Osteocyte (in vitro differentiated cells): ENCODE results near the gene NRBP1. TPM values are rescaled to one million over a fixed set of nuclear protein-coding genes. Genes with fewer than 3 reads are reported as not detected.

Experiments used
- DNase-seq: peaks from one replicate; pipeline ENCODE4 v3.0.0; 2021; ENCODE audit warnings: mixed read lengths; ENCODE audit not compliant: unreplicated experiment; ENCODE audit errors: extremely low spot score
- H3K27ac Mint-ChIP-seq: one replicate; pipeline ENCODE4 v1.8.0; 2021; ENCODE audit warnings: mild to moderate bottlenecking, mixed read lengths; ENCODE audit not compliant: unreplicated experiment
- H3K27me3 Mint-ChIP-seq: one replicate; pipeline ENCODE4 v1.8.0; 2021; ENCODE audit warnings: mixed read lengths; ENCODE audit not compliant: unreplicated experiment
- H3K36me3 Mint-ChIP-seq: one replicate; pipeline ENCODE4 v1.8.0; 2021; ENCODE audit warnings: mixed read lengths; ENCODE audit not compliant: unreplicated experiment
- H3K4me1 Mint-ChIP-seq: one replicate; pipeline ENCODE4 v1.8.0; 2021; ENCODE audit warnings: mixed read lengths; ENCODE audit not compliant: unreplicated experiment
- H3K4me3 Mint-ChIP-seq: one replicate; pipeline ENCODE4 v1.8.0; 2021; ENCODE audit warnings: mild to moderate bottlenecking, moderate library complexity, mixed read lengths; ENCODE audit not compliant: unreplicated experiment
- H3K9me3 Mint-ChIP-seq: one replicate; pipeline ENCODE4 v1.8.0; 2021; ENCODE audit warnings: mixed read lengths; ENCODE audit not compliant: unreplicated experiment
- CTCF ChIP-seq: fragments of 200-600 bp; sonication (generic); IDR thresholded peaks from 2 replicates; pipeline ENCODE4 v1.5.0; 2021; ENCODE audit warnings: antibody characterized with exemption, mild to moderate bottlenecking, moderate library complexity
- total RNA-seq: library from RNA; stranded (reverse); gene quantifications from 2 replicates; pipeline ENCODE4 v1.2.1, GENCODE V29; 2021

NRBP1 gene
- total RNA-seq, 1 donor from 2014 or later, result 129 TPM

GRCh38 chr2:27464443-27464842, 36.0 kb downstream of the NRBP1 start:
- H3K27ac Mint-ChIP-seq, result no peak overlapping the region
- TF ChIP-seq CTCF, result no peak

GRCh38 chr2:27471961-27472360, 43.5 kb downstream of the NRBP1 start:
- DNase-seq, result no peak
- no peaks in the 10 kb centered on the region for H3K4me1 Mint-ChIP-seq
- no peak for TF ChIP-seq CTCF
- H3K4me3 Mint-ChIP-seq, result no peak overlapping the region
- peaks cover 34% of the 10 kb centered on the region for H3K36me3 Mint-ChIP-seq
- H3K27me3 Mint-ChIP-seq, result no peaks in the 10 kb centered on the region
- no peak overlapping the region for H3K27ac Mint-ChIP-seq
- H3K9me3 Mint-ChIP-seq, result no peaks in the 10 kb centered on the region

More at GRCh38 chr2:27464443-27464842, 36.0 kb downstream of the NRBP1 start:
- Mint-ChIP-seq H3K4me1 (no peaks in the 10 kb centered on the region), H3K27me3 (no peaks in the 10 kb centered on the region), H3K36me3 (peaks cover 35% of the 10 kb centered on the region), H3K9me3 (no peaks in the 10 kb centered on the region), H3K4me3 (no peak overlapping the region)
- DNase-seq, result no peak

- Mint-ChIP-seq H3K27me3 (no peaks in the 10 kb centered on the region), H3K4me3 (no peak overlapping the region), H3K9me3 (no peaks in the 10 kb centered on the region), H3K27ac (no peak overlapping the region), H3K4me1 (peaks cover 12% of the 10 kb centered on the region), H3K36me3 (peaks cover 21% of the 10 kb centered on the region)
- no peak for TF ChIP-seq CTCF
- DNase-seq, result no peak
Observed at GRCh38 chr2:27485496-27485895, 57.1 kb downstream of the NRBP1 start.

GRCh38 chr2:27489118-27489497, 60.7 kb downstream of the NRBP1 start:
- H3K4me3 Mint-ChIP-seq, result peak overlapping the region; percentile 95
- H3K27me3 Mint-ChIP-seq, result no peaks in the 10 kb centered on the region
- H3K4me1 Mint-ChIP-seq, result peaks cover 12% of the 10 kb centered on the region
- H3K9me3 Mint-ChIP-seq, result no peaks in the 10 kb centered on the region
- TF ChIP-seq CTCF, result peak; percentile 12
- peak overlapping the region; percentile 90 for H3K27ac Mint-ChIP-seq
- peaks cover 8% of the 10 kb centered on the region for H3K36me3 Mint-ChIP-seq
- no peak for DNase-seq

GRCh38 chr2:27489498-27490397, 61.3 kb downstream of the NRBP1 start, which contains the start of gene IFT172:
TSS of gene IFT172 (minus strand) at chr2:27489743. CDS start at chr2:27489653, 90 bp downstream.
- Mint-ChIP-seq H3K27ac (peak within 1 kb of the TSS; percentile 90), H3K27me3 (no peaks in the 10 kb centered on the region), H3K9me3 (no peaks in the 10 kb centered on the region), H3K4me1 (peaks cover 12% of the 10 kb centered on the region), H3K36me3 (peaks cover 8% of the 10 kb centered on the region), H3K4me3 (peak within 1 kb of the TSS; percentile 95)
- DNase-seq, result peak; percentile 98
- no peak for TF ChIP-seq CTCF
